GM12878 (cell line): ENCODE results near the gene PSIP1. TPM values are rescaled to one million over a fixed set of nuclear protein-coding genes. Genes with fewer than 3 reads are reported as not detected.
A peak's percentile ranks its signal among the peaks of the same experiment; 100 is the strongest.

Source experiments
- CHD1 ChIP-seq: IDR thresholded peaks from 2 replicates; pipeline ENCODE4 v1.6.1; 2012; ENCODE audit warnings: low read depth, low read length, improper control_type of control experiment
- CUX1 ChIP-seq: IDR thresholded peaks from 2 replicates; pipeline ENCODE4 v1.6.1; 2012; ENCODE audit warnings: improper control_type of control experiment, low read depth, low read length; ENCODE audit not compliant: insufficient replicate concordance
- JUND ChIP-seq: IDR thresholded peaks from 2 replicates; pipeline ENCODE4 v1.6.1; 2012; ENCODE audit warnings: low read depth, mild to moderate bottlenecking, low read length, improper control_type of control experiment, moderate library complexity
- NR2C1 ChIP-seq: fragments of 450-650 bp; IDR thresholded peaks from 2 replicates; pipeline ENCODE4 v1.6.1; 2017; ENCODE audit warnings: antibody characterized with exemption, mild to moderate bottlenecking, moderate library complexity
- POLR2A ChIP-seq: IDR thresholded peaks from 2 replicates; pipeline ENCODE4 v1.6.1; 2011; ENCODE audit warnings: low read depth, mild to moderate bottlenecking, low read length
- POLR2AphosphoS5 ChIP-seq: IDR thresholded peaks from 2 replicates; pipeline ENCODE4 v1.6.1; 2011; ENCODE audit warnings: mild to moderate bottlenecking, low read length, inconsistent platforms
- PRDM15 ChIP-seq: fragments of 450-650 bp; formaldehyde crosslinking; IDR thresholded peaks from 2 replicates; pipeline ENCODE4 v1.4.0; 2020; ENCODE audit warnings: mild to moderate bottlenecking, moderate library complexity
- SKIL ChIP-seq: fragments of 450-650 bp; IDR thresholded peaks from 2 replicates; pipeline ENCODE4 v1.6.1; 2017; ENCODE audit warnings: mild to moderate bottlenecking, low read depth, inconsistent platforms; ENCODE audit not compliant: poor library complexity, severe bottlenecking
- SMAD5 ChIP-seq: IDR thresholded peaks from 2 replicates; pipeline ENCODE4 v1.6.1; 2016; ENCODE audit warnings: antibody characterized with exemption, low read depth
- SREBF2 ChIP-seq: IDR thresholded peaks from 2 replicates; pipeline ENCODE4 v1.6.1; 2012; ENCODE audit warnings: mild to moderate bottlenecking, low read length
- SRF ChIP-seq, 2 experiments: IDR thresholded peaks; 2 replicates each; pipeline ENCODE4 v1.6.1; 2011; ENCODE audit warnings: low read depth in 2 of 2, low read length in 2 of 2, mild to moderate bottlenecking in 1 of 2, moderate library complexity in 1 of 2
- TBL1XR1 ChIP-seq: IDR thresholded peaks from 2 replicates; pipeline ENCODE4 v1.6.1; 2012; ENCODE audit warnings: low read depth, low read length, improper control_type of control experiment
- ZBTB4 ChIP-seq: fragments of 450-650 bp; formaldehyde crosslinking; IDR thresholded peaks from 2 replicates; pipeline ENCODE4 v1.4.0; 2022; ENCODE audit warnings: mild to moderate bottlenecking, moderate library complexity
- ZSCAN29 ChIP-seq: fragments of 450-650 bp; IDR thresholded peaks from 2 replicates; pipeline ENCODE4 v1.6.1; 2017; ENCODE audit warnings: mild to moderate bottlenecking, moderate library complexity
- ZZZ3 ChIP-seq: IDR thresholded peaks from 2 replicates; pipeline ENCODE4 v1.6.1; 2011; ENCODE audit warnings: low read depth; ENCODE audit not compliant: control insufficient read depth, insufficient read length
- polyA plus RNA-seq, 11 experiments: library from polyadenylated mRNA; depleted of rRNA in 4 of 11; unstranded in 6 of 11; stranded (reverse) in 5 of 11; fragments of >200 nt; fragmentation: Nextera tagmentation in 4 of 11; fragmentation: Illumina TruSeq in 1 of 11; extraction: Ambion mirVana in 4 of 11; extraction: Trizol in 1 of 11; gene quantifications; 1 replicate in 1 of 11; 2 replicates in 10 of 11; pipeline versions ENCODE4 v1.2.1 to v1.2.3, GENCODE V29; 2011 to 2016; ENCODE audit warnings: inconsistent platforms in 2 of 11, missing spikeins in 2 of 11, low read depth in 1 of 11
- total RNA-seq, 4 experiments: library from RNA; depleted of rRNA in 3 of 4; stranded (reverse); fragments of >200 nt in 3 of 4; fragmentation: Illumina TruSeq in 1 of 4; extraction: Trizol in 1 of 4; gene quantifications; 2 replicates each; pipeline versions ENCODE4 v1.2.1 to v1.2.3, GENCODE V29; 2013 to 2021

Gene PSIP1
- total and polyA plus RNA-seq, 10 of the 15 experiments (the other 5 are each of a cell fraction or from before 2014, with no cell fraction given): 75.5 to 299 (median 173) TPM

GRCh38 chr9:15552636-15553527 lies 42.1 kb upstream of the PSIP1 start, which contains the start of gene CCDC171 (continued):
- TF ChIP-seq PRDM15 (CRISPR knock-in tag) (no peak), SREBF2 (no peak), CHD1 (no peak), NR2C1 (no peak), POLR2A (peak; percentile 74), TBL1XR1 (no peak), CUX1 (no peak), JUND (no peak), ZZZ3 (no peak), ZSCAN29 (no peak), SKIL (no peak), SMAD5 (no peak; the same call in 1 of the 2 replicates), POLR2AphosphoS5 (peak; percentile 68), ZBTB4 (CRISPR knock-in tag) (no peak), SRF (IDR thresholded peaks at IDR 0.05; ENCODE audit: low read depth in 2 of 2, low read length in 2 of 2) (no peak)
